OCI-LY7 (cell line): Measurements from ENCODE around the gene TNKS2.

Experiments used
- CTCF ChIP-seq: fragments of 200-600 bp; sonication (generic); conservative IDR thresholded peaks from 2 replicates; pipeline ENCODE4 v1.5.1; 2014; ENCODE audit warnings: mild to moderate bottlenecking, antibody characterized with exemption, low read length, moderate library complexity, mixed read lengths
- EZH2phosphoT487 ChIP-seq: fragments of 200-600 bp; sonication (generic); IDR thresholded peaks from 2 replicates; pipeline ENCODE4 v1.6.1; 2018; ENCODE audit warnings: low read depth, borderline replicate concordance, mild to moderate bottlenecking, mixed run types, antibody characterized with exemption, low read length, moderate library complexity, mixed read lengths

- TF ChIP-seq CTCF = no peak
- TF ChIP-seq EZH2phosphoT487 = no peak
These were observed 7.0 kb downstream of the TNKS2 start for GRCh38 chr10:91805110-91805838.
